Sigmoid colon (tissue), 7 donors: ENCODE measurements around the gene SPON1. TPM values are rescaled to one million over a fixed set of nuclear protein-coding genes. Genes with fewer than 3 reads are reported as not detected.

Source experiments
- DNase-seq: peaks from one replicate; pipeline ENCODE4 v3.0.0-alpha.2; 2019
- H3K27ac ChIP-seq, 4 donors: fragments of 200-600 bp; sonication (generic); one replicate each; pipeline ENCODE4 v1.5.1; 2016 to 2019; ENCODE audit warnings: mild to moderate bottlenecking in 1 of 4
- H3K27me3 ChIP-seq, 3 donors: fragments of 200-600 bp; sonication (generic); one replicate each; pipeline ENCODE4 v1.5.1; 2019; ENCODE audit warnings: mild to moderate bottlenecking in 1 of 3
- H3K36me3 ChIP-seq, 4 donors: fragments of 200-600 bp; sonication (generic); one replicate each; pipeline ENCODE4 v1.5.1; 2016 to 2019
- H3K4me1 ChIP-seq, 4 donors: fragments of 200-600 bp; sonication (generic); one replicate each; pipeline ENCODE4 v1.5.1; 2017 to 2019
- H3K4me3 ChIP-seq, 4 donors: fragments of 200-600 bp; sonication (generic); one replicate each; pipeline ENCODE4 v1.5.1; 2017 to 2019; ENCODE audit warnings: mild to moderate bottlenecking in 2 of 4, moderate library complexity in 1 of 4
- H3K9me3 ChIP-seq, 4 donors: fragments of 200-600 bp in 3 of 4; sonication (generic) in 3 of 4; one replicate each; pipeline versions ENCODE4 v1.5.1 to v1.6.1; 2013 to 2019
- EP300 ChIP-seq, 4 donors: sonication (generic); formaldehyde crosslinking; IDR thresholded peaks; one replicate each; pipeline ENCODE4 v1.6.1; 2017; ENCODE audit warnings: antibody characterized with exemption in 4 of 4
- POLR2A ChIP-seq, 2 donors: fragments of 450-650 bp; IDR thresholded peaks; one replicate each; pipeline ENCODE4 v1.6.1; 2016; ENCODE audit warnings: antibody characterized with exemption in 2 of 2, mild to moderate bottlenecking in 2 of 2, moderate library complexity in 2 of 2
- POLR2AphosphoS5 ChIP-seq, 4 donors: sonication (generic); formaldehyde crosslinking; IDR thresholded peaks; one replicate each; pipeline ENCODE4 v1.6.1; 2017; ENCODE audit warnings: antibody characterized with exemption in 4 of 4
- WGBS, 2 donors: extraction: QIAGEN DNeasy Blood & Tissue Kit; methylation state at CpG; one replicate each; pipeline ENCODE4 v1.1.7; 2013; 5-methylcytosine and 5-hydroxymethylcytosine counted together
- intact Hi-C: fragments of 100-400 bp; cut with DNase I; formaldehyde crosslinking; loops from one replicate; pipeline ENCODE4 v1.15.1; 2023
- polyA plus RNA-seq, 3 donors: library from polyadenylated mRNA; stranded (reverse); fragments of 200-250 nt; gene quantifications; one replicate each; pipeline ENCODE4 v1.2.3, GENCODE V29; 2013
- total RNA-seq, 4 donors: library from RNA; depleted of rRNA; stranded (reverse); fragments of >200 nt; gene quantifications; one replicate each; pipeline ENCODE4 v1.1.0, GENCODE V29; 2016
- TF ChIP-seq, protein P1 (sequence below), 4 experiments: fragments of 450-650 bp in 3 of 4; fragments of 200-600 bp in 1 of 4; IDR thresholded peaks; one replicate each; pipeline ENCODE4 v1.5.1; 2016 to 2019; ENCODE audit warnings: antibody characterized with exemption in 4 of 4, mild to moderate bottlenecking in 3 of 4, moderate library complexity in 2 of 4
- donor health status: healthy with polysubstance abuse.
- donor health status: Bipolar disorder and iron deficiency.
- donor health status: healthy.

Gene SPON1
- total and polyA plus RNA-seq, 7 donors: 6.6 to 36.8 (median 12.6) TPM

- intact Hi-C loops: no loop called here
- no peaks in the 10 kb centered on the region for H3K9me3 ChIP-seq
- DNase-seq: no peak
- WGBS, 2 donors: 72 to 73% methylated on average over 15 of the region's 15 CpGs
- H3K27me3 ChIP-seq: no peaks in the 10 kb centered on the region
- H3K4me1 ChIP-seq: no peaks in the 10 kb centered on the region
- H3K27ac ChIP-seq: no peak overlapping the region
- no peak overlapping the region for H3K4me3 ChIP-seq
- TF ChIP-seq EP300 (IDR thresholded peaks at IDR 0.05): no peak
- TF ChIP-seq, protein P1, sequence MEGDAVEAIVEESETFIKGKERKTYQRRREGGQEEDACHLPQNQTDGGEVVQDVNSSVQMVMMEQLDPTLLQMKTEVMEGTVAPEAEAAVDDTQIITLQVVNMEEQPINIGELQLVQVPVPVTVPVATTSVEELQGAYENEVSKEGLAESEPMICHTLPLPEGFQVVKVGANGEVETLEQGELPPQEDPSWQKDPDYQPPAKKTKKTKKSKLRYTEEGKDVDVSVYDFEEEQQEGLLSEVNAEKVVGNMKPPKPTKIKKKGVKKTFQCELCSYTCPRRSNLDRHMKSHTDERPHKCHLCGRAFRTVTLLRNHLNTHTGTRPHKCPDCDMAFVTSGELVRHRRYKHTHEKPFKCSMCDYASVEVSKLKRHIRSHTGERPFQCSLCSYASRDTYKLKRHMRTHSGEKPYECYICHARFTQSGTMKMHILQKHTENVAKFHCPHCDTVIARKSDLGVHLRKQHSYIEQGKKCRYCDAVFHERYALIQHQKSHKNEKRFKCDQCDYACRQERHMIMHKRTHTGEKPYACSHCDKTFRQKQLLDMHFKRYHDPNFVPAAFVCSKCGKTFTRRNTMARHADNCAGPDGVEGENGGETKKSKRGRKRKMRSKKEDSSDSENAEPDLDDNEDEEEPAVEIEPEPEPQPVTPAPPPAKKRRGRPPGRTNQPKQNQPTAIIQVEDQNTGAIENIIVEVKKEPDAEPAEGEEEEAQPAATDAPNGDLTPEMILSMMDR (IDR thresholded peaks at IDR 0.05): no peak
- TF ChIP-seq POLR2AphosphoS5 (IDR thresholded peaks at IDR 0.05): no peak
- TF ChIP-seq POLR2A (IDR thresholded peaks at IDR 0.05): no peak
- H3K36me3 ChIP-seq: no peaks in the 10 kb centered on the region
Observed at GRCh38 chr11:14202251-14203196, 240.0 kb downstream of the SPON1 start.

DNA sequence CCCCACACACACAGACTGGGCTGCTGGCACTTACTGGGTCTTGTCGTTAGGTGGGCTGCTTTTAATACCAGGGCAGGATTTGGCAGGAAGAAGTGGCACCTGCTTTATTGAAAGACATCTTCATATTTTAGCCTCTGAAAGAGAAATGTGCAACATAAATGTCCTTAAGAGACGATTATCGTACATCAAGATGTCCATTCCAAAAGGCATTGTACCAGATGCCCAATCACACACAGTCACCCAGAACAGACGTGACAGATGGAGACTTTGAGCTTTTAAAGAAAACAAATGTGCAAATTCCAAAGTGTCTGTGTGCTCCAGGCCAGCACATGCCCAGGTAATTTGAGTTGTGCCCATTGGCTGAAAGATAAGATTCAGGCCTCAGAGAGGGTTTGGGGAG, 240.8 kb downstream of the SPON1 start:
- no peak for DNase-seq
- Histone ChIP-seq H3K9me3 (no peaks in the 10 kb centered on the region), H3K4me3 (no peak overlapping the region), H3K36me3 (no peaks in the 10 kb centered on the region), H3K4me1 (no peaks in the 10 kb centered on the region), H3K27me3 (no peaks in the 10 kb centered on the region), H3K27ac (no peak overlapping the region)
- WGBS, 2 donors: 85 to 87% methylated on average over 4 of the region's 4 CpGs
- intact Hi-C loops: no loop called here
- TF ChIP-seq EP300 (IDR thresholded peaks at IDR 0.05): no peak
- TF ChIP-seq, protein P1 (IDR thresholded peaks at IDR 0.05): no peak
- no peak for TF ChIP-seq POLR2AphosphoS5 (IDR thresholded peaks at IDR 0.05)
- TF ChIP-seq POLR2A (IDR thresholded peaks at IDR 0.05): no peak

DNA sequence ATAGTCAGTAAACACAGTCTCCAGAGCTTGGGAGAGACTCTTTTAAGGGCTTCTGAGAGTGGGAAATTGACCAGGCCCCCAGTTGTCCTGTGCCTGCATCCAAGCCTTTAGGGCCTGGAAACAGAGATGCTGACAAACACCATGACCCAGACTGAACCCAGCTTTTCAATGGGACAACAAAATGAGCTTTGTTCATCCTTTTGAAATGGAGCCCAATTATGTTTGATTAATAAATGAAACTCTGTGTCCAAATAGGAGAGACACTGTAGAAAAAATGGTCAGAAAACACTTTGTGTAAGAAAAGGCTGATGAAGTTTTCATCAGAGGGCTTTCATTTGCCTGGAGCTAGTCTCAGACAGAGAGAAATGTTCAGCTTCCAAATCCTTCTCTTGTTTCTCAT, 250.5 kb downstream of the SPON1 start:
- intact Hi-C loops: no loop called here
- no peak overlapping the region for H3K4me3 ChIP-seq
- H3K27me3 ChIP-seq: no peaks in the 10 kb centered on the region
- no peaks in the 10 kb centered on the region for H3K9me3 ChIP-seq
- H3K36me3 ChIP-seq: no peaks in the 10 kb centered on the region
- no peak for DNase-seq
- TF ChIP-seq EP300 (IDR thresholded peaks at IDR 0.05): no peak
- TF ChIP-seq, protein P1 (IDR thresholded peaks at IDR 0.05): no peak
- TF ChIP-seq POLR2A (IDR thresholded peaks at IDR 0.05): no peak
- no peak for TF ChIP-seq POLR2AphosphoS5 (IDR thresholded peaks at IDR 0.05)
- no peak overlapping the region for H3K27ac ChIP-seq
- H3K4me1 ChIP-seq: no peaks in the 10 kb centered on the region

DNA sequence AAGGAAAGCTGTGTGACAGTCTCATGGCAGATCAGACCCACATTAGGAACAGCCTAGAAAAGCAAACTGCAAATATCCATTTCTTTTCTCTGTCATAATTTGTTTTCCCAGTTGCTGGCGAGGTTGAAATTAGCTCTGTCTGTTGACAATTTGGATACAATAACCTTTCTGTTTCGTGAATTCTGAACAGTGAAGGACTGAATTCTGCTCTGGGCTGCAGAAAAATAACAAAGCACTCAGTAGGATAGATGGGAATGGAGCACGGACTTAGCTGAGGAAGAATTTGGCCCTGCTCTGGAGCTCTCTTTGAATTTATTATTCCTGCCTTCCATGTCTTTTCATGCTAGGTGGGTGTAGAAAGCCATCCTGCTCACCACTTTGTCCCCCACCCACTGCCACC, 256.2 kb downstream of the SPON1 start:
- H3K9me3 ChIP-seq: no peaks in the 10 kb centered on the region
- H3K36me3 ChIP-seq: no peaks in the 10 kb centered on the region
- peaks cover 0 to 3% (median 2%) of the 10 kb centered on the region in 4 donors for H3K4me1 ChIP-seq
- WGBS, 2 donors: 82 to 94% methylated on average over 3 of the region's 3 CpGs
- intact Hi-C loops: no loop called here
- TF ChIP-seq POLR2A (IDR thresholded peaks at IDR 0.05): no peak
- H3K4me3 ChIP-seq: no peak overlapping the region
- no peaks in the 10 kb centered on the region for H3K27me3 ChIP-seq
- H3K27ac ChIP-seq: no peak overlapping the region
- no peak for DNase-seq

DNA sequence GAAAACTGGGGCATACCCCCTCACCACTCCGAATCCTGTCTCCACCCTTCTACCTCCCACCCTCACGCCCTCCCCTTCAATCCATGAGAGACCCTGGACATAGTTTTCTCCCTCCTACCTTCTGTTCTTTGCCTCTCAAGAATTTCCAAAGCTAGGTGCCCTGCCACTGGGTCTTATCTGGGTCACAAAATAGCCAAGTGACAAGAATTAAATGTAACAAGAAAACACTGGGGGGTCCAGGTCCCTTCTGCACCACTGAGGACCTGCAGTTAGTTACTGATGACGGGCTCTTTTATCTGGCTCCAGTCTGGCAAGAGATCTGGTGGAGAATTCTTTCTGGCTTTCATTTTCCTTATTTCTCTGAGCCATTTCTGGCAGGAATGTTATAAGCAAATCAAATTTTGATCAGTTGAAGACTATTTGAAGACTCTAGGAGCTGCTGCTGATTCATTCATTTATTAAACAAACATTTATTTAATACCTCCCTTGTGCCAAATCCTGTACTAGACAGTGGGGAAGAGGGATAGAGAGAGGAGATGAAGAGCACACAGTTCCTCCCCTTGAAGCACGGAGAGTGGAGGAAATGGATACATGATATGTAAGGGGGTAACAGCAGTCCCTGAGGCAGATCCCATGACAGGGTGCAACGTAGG, 261.2 kb downstream of the SPON1 start:
- TF ChIP-seq POLR2A (IDR thresholded peaks at IDR 0.05): no peak
- TF ChIP-seq, protein P1 (IDR thresholded peaks at IDR 0.05): no peak
- TF ChIP-seq EP300 (IDR thresholded peaks at IDR 0.05): no peak
- no peak for TF ChIP-seq POLR2AphosphoS5 (IDR thresholded peaks at IDR 0.05)
- no peak overlapping the region for H3K27ac ChIP-seq
- intact Hi-C loops: no loop called here
- peaks cover 0 to 10% (median 3%) of the 10 kb centered on the region in 4 donors for H3K4me1 ChIP-seq
- H3K9me3 ChIP-seq: peaks cover 0 to 4% (median 0%) of the 10 kb centered on the region in 4 donors
- no peak overlapping the region for H3K4me3 ChIP-seq
- WGBS, 2 donors: 74 to 85% methylated on average over 5 of the region's 5 CpGs
- no peaks in the 10 kb centered on the region for H3K36me3 ChIP-seq
- no peaks in the 10 kb centered on the region for H3K27me3 ChIP-seq
- no peak for DNase-seq
